K562 (cell line): Measurements from ENCODE around the gene TMCO4. TPM values are rescaled to one million over a fixed set of nuclear protein-coding genes. Genes with fewer than 3 reads are reported as not detected.
A peak's percentile ranks its signal among the peaks of the same experiment; 100 is the strongest.

Experiments
- ATAC-seq: fragments of 200-7000 bp; cut with Tn5 transposase; 3 replicates; pipeline ENCODE4 v1.9.1; 2020; ENCODE audit warnings: moderate library complexity
- BruUV-seq: library from RNA; stranded (reverse); fragments of 400-500 nt; replicated peaks from 2 replicates; lab custom pipeline; 2021; lab: Mats Ljungman, UMichigan
- CTCF ChIA-PET: fragments of 300-600 bp; formaldehyde crosslinking; extraction: SDS; loops from one replicate; lab custom pipeline; 2021; ENCODE audit warnings: low intra/inter-chr PET ratio; lab: Yijun Ruan, JAX
- POLR2A ChIA-PET: fragments of 300-600, 350-650 bp; sonication (Branson Sonifier 250); formaldehyde crosslinking; extraction: SDS; loops from one replicate; lab custom pipeline; 2021; ENCODE audit warnings: antibody characterized with exemption, inconsistent platforms; lab: Yijun Ruan, JAX
- DNase-seq, 4 experiments: peaks; one replicate each; pipeline versions ENCODE4 v3.0.0 to v3.0.0-alpha.2; 2011 to 2018; ENCODE audit warnings: low spot score in 3 of 4, mixed read lengths in 3 of 4; ENCODE audit errors: extremely low read depth in 1 of 4
- FAIRE-seq: peaks from 2 replicates; lab custom pipeline; 2011; peaks lifted over from hg19 to GRCh38; lab: Jason Lieb, UNC
- H2AFZ ChIP-seq: 2 replicates; pipeline ENCODE4 v1.6.0; 2011; ENCODE audit warnings: low read depth, low read length, control low read depth, inconsistent platforms
- H3K27ac ChIP-seq: fragments of 200-600 bp; 3 replicates; pipeline ENCODE4 v1.8.0; 2011; ENCODE audit warnings: low read depth, mild to moderate bottlenecking, control low read depth, inconsistent platforms, low read length, moderate library complexity, mixed read lengths; ENCODE audit errors: extremely low read depth
- H3K27me3 ChIP-seq, 2 experiments: fragments of 300-600 bp in 1 of 2; 2 replicates in 1 of 2; 3 replicates in 1 of 2; pipeline versions ENCODE4 v1.6.0 to v1.8.0; 2011; ENCODE audit warnings: inconsistent platforms in 2 of 2, low read length in 2 of 2, mild to moderate bottlenecking in 1 of 2, mixed read lengths in 1 of 2, moderate library complexity in 1 of 2; ENCODE audit not compliant: control insufficient read depth in 2 of 2, insufficient read depth in 2 of 2
- H3K36me3 ChIP-seq: fragments of 300-600 bp; 3 replicates; pipeline ENCODE4 v1.8.0; 2011; ENCODE audit warnings: mild to moderate bottlenecking, low read length, inconsistent platforms; ENCODE audit not compliant: control insufficient read depth, insufficient read depth
- H3K4me1 ChIP-seq, 2 experiments: fragments of 200-600 bp in 1 of 2; replicated peaks in 1 of 2; 2 replicates in 1 of 2; 3 replicates in 1 of 2; pipeline versions ENCODE4 v1.5.1 to v1.8.0; 2011; ENCODE audit warnings: inconsistent platforms in 2 of 2, low read length in 2 of 2, mild to moderate bottlenecking in 1 of 2, mixed read lengths in 1 of 2, moderate library complexity in 1 of 2; ENCODE audit not compliant: control insufficient read depth in 2 of 2, insufficient read depth in 2 of 2
- H3K4me2 ChIP-seq: 2 replicates; pipeline ENCODE4 v1.6.1; 2011; ENCODE audit warnings: low read length, control low read depth, inconsistent platforms, mixed read lengths; ENCODE audit not compliant: insufficient read depth
- H3K4me3 ChIP-seq: fragments of 200-600 bp; sonication (generic), shearing (Covaris generic); 2 replicates; pipeline ENCODE4 v1.5.1; 2016; ENCODE audit warnings: control low read depth, inconsistent platforms
- H3K79me2 ChIP-seq: fragments of 200-600 bp; 3 replicates; pipeline ENCODE4 v1.8.0; 2011; ENCODE audit warnings: low read length, inconsistent platforms; ENCODE audit not compliant: control insufficient read depth, insufficient read depth
- H3K9ac ChIP-seq, 2 experiments: 2 replicates each; pipeline versions ENCODE4 v1.6.0 to v1.6.1; 2011; ENCODE audit warnings: low read depth in 2 of 2, low read length in 2 of 2, control low read depth in 1 of 2, inconsistent platforms in 1 of 2, mild to moderate bottlenecking in 1 of 2, mixed read lengths in 1 of 2; ENCODE audit not compliant: insufficient read depth in 1 of 2
- H3K9me1 ChIP-seq: one replicate; pipeline ENCODE4 v1.6.0; 2011; ENCODE audit warnings: inconsistent platforms, mild to moderate bottlenecking, low read length, moderate library complexity; ENCODE audit not compliant: control insufficient read depth, insufficient read depth
- H3K9me3 ChIP-seq: replicated peaks from 2 replicates; pipeline ENCODE4 v1.5.1; 2011; ENCODE audit warnings: low read depth, low read length, inconsistent platforms; ENCODE audit not compliant: control insufficient read depth, insufficient read depth
- H4K20me1 ChIP-seq: replicated peaks from 2 replicates; pipeline ENCODE4 v1.6.1; 2011; ENCODE audit warnings: low read length, inconsistent platforms, mixed read lengths; ENCODE audit not compliant: control insufficient read depth, insufficient read depth
- DMBX1 ChIP-seq: fragments of 250-450 bp; sonication (Bioruptor Pico); IDR thresholded peaks from 2 replicates; pipeline ENCODE4 v1.8.0; 2022; ENCODE audit warnings: inconsistent platforms, mild to moderate bottlenecking, moderate library complexity, borderline replicate concordance
- MCM2 ChIP-seq: fragments of 450-650 bp; IDR thresholded peaks from 2 replicates; pipeline ENCODE4 v1.6.1; 2017; ENCODE audit warnings: low read depth, mild to moderate bottlenecking
- MEIS2 ChIP-seq: fragments of 450-650 bp; IDR thresholded peaks from 2 replicates; pipeline ENCODE4 v1.6.1; 2014; ENCODE audit warnings: mild to moderate bottlenecking; ENCODE audit not compliant: partially characterized antibody
- NEUROD1 ChIP-seq: fragments of 150-350 bp; IDR thresholded peaks from 2 replicates; pipeline ENCODE4 v1.6.1; 2014; ENCODE audit warnings: borderline replicate concordance, low read length, low read depth; ENCODE audit not compliant: partially characterized antibody
- WGBS: fragments of 100-300 bp; shearing (Covaris generic); methylation state at CpG from one replicate; pipeline ENCODE4 v1.1.6; 2016; ENCODE audit warnings: low coverage, mixed read lengths; ENCODE audit not compliant: insufficient coverage; ENCODE audit errors: missing lambda C conversion rate; 5-methylcytosine and 5-hydroxymethylcytosine counted together
- in situ Hi-C: fragments of 300-500 bp; cut with MboI; formaldehyde crosslinking; loops from 4 replicates; pipeline ENCODE4 v1.15.0; 2018; ENCODE audit warnings: inconsistent platforms, mixed read lengths
- intact Hi-C: fragments of 100-400 bp; cut with micrococcal nuclease; formaldehyde crosslinking; loops from 2 replicates; pipeline ENCODE4 v1.14.2; 2022
- polyA plus RNA-seq, 8 experiments: library from polyadenylated mRNA; depleted of rRNA in 4 of 8; stranded (reverse) in 5 of 8; unstranded in 3 of 8; fragments of >200 nt; fragmentation: Nextera tagmentation in 2 of 8; fragmentation: Illumina TruSeq in 1 of 8; extraction: Ambion mirVana in 2 of 8; extraction: Trizol in 1 of 8; gene quantifications; 2 replicates each; pipeline versions ENCODE4 v1.2.1 to v1.2.3, GENCODE V29; 2011 to 2014; ENCODE audit warnings: inconsistent platforms in 1 of 8, missing spikeins in 1 of 8
- total RNA-seq, 7 experiments: library from RNA; depleted of rRNA in 6 of 7; stranded (reverse); fragments of >200 nt in 6 of 7; fragmentation: Illumina TruSeq in 2 of 7; extraction: Trizol in 2 of 7; gene quantifications; 2 replicates each; pipeline versions ENCODE4 v1.2.1 to v1.2.3, GENCODE V29; 2011 to 2021; ENCODE audit warnings: low replicate concordance in 1 of 7
- TF ChIP-seq, protein P1 (sequence below): sonication (generic); formaldehyde crosslinking; IDR thresholded peaks from 2 replicates; pipeline ENCODE4 v1.8.0; 2022; ENCODE audit warnings: mild to moderate bottlenecking, low read depth, missing genetic modification reagents

The TMCO4 gene
- total and polyA plus RNA-seq, 9 of the 15 experiments (the other 6 are each of a cell fraction or from before 2014, with no cell fraction given), result 0.06 to 2.1 (median 1.2) TPM

DNA sequence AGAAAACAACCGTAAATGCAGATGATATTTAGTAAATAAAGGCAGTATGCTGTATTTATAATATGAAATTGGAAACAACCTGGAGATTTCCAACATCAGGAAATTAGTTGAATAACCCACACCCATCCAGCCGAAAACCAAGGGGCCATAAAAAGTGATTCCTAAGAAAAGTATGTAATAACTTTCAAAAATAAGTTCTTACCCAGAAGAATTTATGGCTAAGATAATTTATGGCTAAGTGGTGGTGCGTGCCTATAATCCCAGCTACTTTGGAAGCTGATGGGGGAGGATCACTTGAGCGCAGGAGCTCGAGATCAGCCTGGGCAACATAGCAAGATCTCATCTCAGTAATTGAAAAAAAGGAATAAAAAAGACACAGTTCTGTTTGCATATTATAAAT, 43.2 kb downstream of the TMCO4 start:
- Histone ChIP-seq H3K27ac (no peak overlapping the region), H3K9me3 (no peaks in the 10 kb centered on the region), H3K9ac (no peak overlapping the region), H2AFZ (no peak overlapping the region), H3K9me1 (no peaks in the 10 kb centered on the region), H3K4me3 (no peak overlapping the region), H4K20me1 (peaks cover 20% of the 10 kb centered on the region; the same call in 1 of the 2 replicates), H3K79me2 (no peaks in the 10 kb centered on the region), H3K4me1 (no peaks in the 10 kb centered on the region; a peak in 1 of 5 replicates), H3K27me3 (peaks cover 21 to 76% of the 10 kb centered on the region in 2 experiments; a peak in 4 of 5 replicates), H3K4me2 (no peak overlapping the region), H3K36me3 (no peaks in the 10 kb centered on the region)
- CTCF ChIA-PET, result no interaction called here
- intact Hi-C loops (no loop called here), in situ Hi-C loops (no loop called here)
- FAIRE-seq (no peak), ATAC-seq (no peak), DNase-seq (no peak)
- 0% methylated on average over 5 of the region's 5 CpGs for WGBS
- POLR2A ChIA-PET, result no interaction called here
- TF ChIP-seq, protein P1, sequence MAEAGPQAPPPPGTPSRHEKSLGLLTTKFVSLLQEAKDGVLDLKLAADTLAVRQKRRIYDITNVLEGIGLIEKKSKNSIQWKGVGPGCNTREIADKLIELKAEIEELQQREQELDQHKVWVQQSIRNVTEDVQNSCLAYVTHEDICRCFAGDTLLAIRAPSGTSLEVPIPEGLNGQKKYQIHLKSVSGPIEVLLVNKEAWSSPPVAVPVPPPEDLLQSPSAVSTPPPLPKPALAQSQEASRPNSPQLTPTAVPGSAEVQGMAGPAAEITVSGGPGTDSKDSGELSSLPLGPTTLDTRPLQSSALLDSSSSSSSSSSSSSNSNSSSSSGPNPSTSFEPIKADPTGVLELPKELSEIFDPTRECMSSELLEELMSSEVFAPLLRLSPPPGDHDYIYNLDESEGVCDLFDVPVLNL (CRISPR knock-in tag), result no peak
- TF ChIP-seq MCM2 (no peak), NEUROD1 (no peak)
- no TSS peak for BruUV-seq

DNA sequence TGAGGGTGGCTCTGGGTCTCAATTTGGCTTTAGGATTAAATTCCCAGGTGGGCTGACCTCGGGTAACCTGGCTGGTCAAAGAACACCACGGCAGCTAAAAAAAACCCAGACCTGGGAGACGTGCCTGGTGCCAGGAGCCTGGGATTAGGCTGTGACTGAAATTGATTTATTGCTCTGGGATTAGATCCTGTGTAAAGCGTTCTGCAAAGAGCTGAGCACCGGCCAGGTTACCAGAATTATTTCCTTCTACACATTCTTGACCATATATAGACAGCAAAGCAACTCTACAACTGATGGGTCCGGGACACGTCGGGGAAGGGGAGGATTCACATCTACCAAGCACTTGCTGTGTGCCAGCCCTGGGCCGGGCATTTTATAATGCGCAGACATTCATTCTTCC, 45.2 kb downstream of the TMCO4 start:
- CTCF ChIA-PET, result no interaction called here
- no peak for ATAC-seq
- H3K27me3 ChIP-seq, result peaks cover 21 to 77% of the 10 kb centered on the region in 2 experiments
- H3K4me1 ChIP-seq, result no peaks in the 10 kb centered on the region; a peak in 1 of 5 replicates
- H3K9me1 ChIP-seq, result no peaks in the 10 kb centered on the region
- no peaks in the 10 kb centered on the region for H3K36me3 ChIP-seq
- 4% methylated on average over 10 of the region's 10 CpGs for WGBS
- intact Hi-C loops, result no loop called here
- H3K79me2 ChIP-seq, result no peaks in the 10 kb centered on the region
- H3K9me3 ChIP-seq, result no peaks in the 10 kb centered on the region
- DNase-seq, result no peak
- 0 out of 2 replicates have a peak, but pooled peaks cover 6% of the 10 kb centered on the region for H4K20me1 ChIP-seq
- no peak overlapping the region for H2AFZ ChIP-seq
- FAIRE-seq, result no peak
- no TSS peak for BruUV-seq
- no peak overlapping the region for H3K4me3 ChIP-seq
- no peak for TF ChIP-seq DMBX1 (CRISPR knock-in tag)
- peak; percentile 21 for TF ChIP-seq MEIS2
- TF ChIP-seq, all 486 proteins: peak for 1
- H3K27ac ChIP-seq, result no peak overlapping the region
- POLR2A ChIA-PET, result interaction anchor here (0.5 to 1.1 kb wide), 3 partner anchors 8 to 44 kb away, joined by 3 read pairs; no protein-coding TSS in a partner anchor
- no peak overlapping the region for H3K4me2 ChIP-seq
- in situ Hi-C loops, result no loop called here
- H3K9ac ChIP-seq, result no peak overlapping the region
